Cardiac muscle cell (in vitro differentiated cells and primary cell): ENCODE results near the gene ZNF649. TPM values are rescaled to one million over a fixed set of nuclear protein-coding genes. Genes with fewer than 3 reads are reported as not detected.

ENCODE experiments used
- DNase-seq, 2 donors: peaks; one replicate each; pipeline versions ENCODE4 v3.0.0 to v3.0.0-alpha.2; 2010 to 2017; ENCODE audit warnings: low read depth in 1 of 2, low spot score in 1 of 2
- H3K27ac ChIP-seq: fragments of 200-600 bp; sonication (generic); 2 replicates; pipeline ENCODE4 v1.5.1; 2016
- H3K27me3 ChIP-seq: fragments of 200-600 bp; sonication (generic); 2 replicates; pipeline ENCODE4 v1.6.0; 2016; ENCODE audit warnings: control low read depth
- H3K36me3 ChIP-seq: fragments of 200-600 bp; sonication (generic); 2 replicates; pipeline ENCODE4 v1.5.1; 2016; ENCODE audit warnings: control low read depth
- H3K4me1 ChIP-seq: fragments of 200-600 bp; sonication (generic); 2 replicates; pipeline ENCODE4 v1.8.1; 2017; ENCODE audit warnings: low read depth, mild to moderate bottlenecking, mixed run types
- H3K4me3 ChIP-seq: fragments of 200-600 bp; sonication (generic); 2 replicates; pipeline ENCODE4 v1.5.1; 2016; ENCODE audit warnings: mild to moderate bottlenecking
- H3K9me3 ChIP-seq: fragments of 200-600 bp; sonication (generic); 2 replicates; pipeline ENCODE4 v1.5.1; 2017; ENCODE audit warnings: low read depth, mild to moderate bottlenecking, control low read depth
- polyA plus RNA-seq: library from polyadenylated mRNA; unstranded; fragments of >200 nt; fragmentation: Nextera tagmentation; extraction: Ambion mirVana; gene quantifications from 2 replicates; pipeline ENCODE4 v1.2.1, GENCODE V29; 2016
- total RNA-seq: library from RNA; depleted of rRNA; stranded (reverse); fragments of >200 nt; gene quantifications from 2 replicates; pipeline ENCODE4 v1.2.3, GENCODE V29; 2016
- TF ChIP-seq, protein P1 (sequence below): IDR thresholded peaks from 2 replicates; pipeline ENCODE4 v1.5.1; 2012; ENCODE audit warnings: low read depth, mild to moderate bottlenecking, low read length

ZNF649 gene
- total and polyA plus RNA-seq, 2 experiments from 2014 or later, result 17.4 to 26.3 TPM

DNA sequence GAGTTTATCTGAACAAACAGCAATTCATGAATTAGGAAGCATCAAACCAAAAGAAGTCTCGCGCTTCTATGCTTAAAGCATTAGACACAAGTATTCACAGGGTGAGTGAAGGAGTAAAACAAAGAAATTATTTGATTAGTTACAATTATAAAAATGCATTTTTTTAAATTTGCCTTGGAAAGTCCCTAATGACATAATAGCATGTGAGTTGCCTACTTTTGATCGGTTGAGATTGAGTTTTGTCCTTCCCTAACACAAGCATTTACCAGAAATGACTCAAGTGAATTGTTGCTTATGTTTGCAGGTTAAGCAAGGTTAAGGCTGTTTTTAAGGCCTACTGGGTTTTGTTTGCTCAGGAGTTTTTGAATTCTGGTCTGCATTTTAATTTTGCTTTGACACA, 389 bp upstream of the ZNF649 start:
- Histone ChIP-seq H3K36me3 (peaks cover under 1% of the 10 kb centered on the region), H3K4me1 (peaks cover 3% of the 10 kb centered on the region), H3K9me3 (no peaks in the 10 kb centered on the region), H3K4me3 (peak overlapping the region; percentile 86), H3K27ac (no peak overlapping the region), H3K27me3 (no peaks in the 10 kb centered on the region)
- TF ChIP-seq, protein P1, sequence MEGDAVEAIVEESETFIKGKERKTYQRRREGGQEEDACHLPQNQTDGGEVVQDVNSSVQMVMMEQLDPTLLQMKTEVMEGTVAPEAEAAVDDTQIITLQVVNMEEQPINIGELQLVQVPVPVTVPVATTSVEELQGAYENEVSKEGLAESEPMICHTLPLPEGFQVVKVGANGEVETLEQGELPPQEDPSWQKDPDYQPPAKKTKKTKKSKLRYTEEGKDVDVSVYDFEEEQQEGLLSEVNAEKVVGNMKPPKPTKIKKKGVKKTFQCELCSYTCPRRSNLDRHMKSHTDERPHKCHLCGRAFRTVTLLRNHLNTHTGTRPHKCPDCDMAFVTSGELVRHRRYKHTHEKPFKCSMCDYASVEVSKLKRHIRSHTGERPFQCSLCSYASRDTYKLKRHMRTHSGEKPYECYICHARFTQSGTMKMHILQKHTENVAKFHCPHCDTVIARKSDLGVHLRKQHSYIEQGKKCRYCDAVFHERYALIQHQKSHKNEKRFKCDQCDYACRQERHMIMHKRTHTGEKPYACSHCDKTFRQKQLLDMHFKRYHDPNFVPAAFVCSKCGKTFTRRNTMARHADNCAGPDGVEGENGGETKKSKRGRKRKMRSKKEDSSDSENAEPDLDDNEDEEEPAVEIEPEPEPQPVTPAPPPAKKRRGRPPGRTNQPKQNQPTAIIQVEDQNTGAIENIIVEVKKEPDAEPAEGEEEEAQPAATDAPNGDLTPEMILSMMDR, result no peak
- no peak for DNase-seq

GRCh38 chr19:51903192-51903591, 1.6 kb downstream of the ZNF649 start:
- H3K9me3 ChIP-seq, result peaks cover 4% of the 10 kb centered on the region
- H3K27ac ChIP-seq, result peak overlapping the region; percentile 93

DNA sequence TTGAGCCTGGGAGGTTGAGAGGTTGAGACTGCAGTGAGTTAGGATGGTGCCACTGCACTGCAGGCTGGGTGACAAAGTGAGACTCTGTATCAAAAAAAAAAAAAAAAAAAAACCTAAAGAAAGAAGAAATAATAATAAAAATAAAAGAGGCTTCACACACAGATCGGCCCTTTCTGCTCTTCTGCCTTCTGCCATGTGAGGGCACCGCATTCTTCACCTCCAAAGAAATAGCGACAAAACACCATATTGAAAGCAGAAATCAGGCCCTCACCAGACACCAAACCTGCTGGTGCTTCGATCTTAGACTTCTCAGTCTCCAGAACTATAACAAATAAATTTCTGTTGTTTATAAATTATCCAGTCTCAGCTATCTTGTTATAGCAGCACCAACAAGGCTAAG, 3.0 kb downstream of the ZNF649 start:
- TF ChIP-seq, protein P1, result no peak
- no peak for DNase-seq
- Histone ChIP-seq H3K27me3 (no peaks in the 10 kb centered on the region), H3K9me3 (peaks cover 4% of the 10 kb centered on the region), H3K27ac (no peak overlapping the region), H3K4me1 (peaks cover 3% of the 10 kb centered on the region), H3K4me3 (no peak overlapping the region), H3K36me3 (peaks cover 28% of the 10 kb centered on the region)

More at GRCh38 chr19:51903192-51903591, 1.6 kb downstream of the ZNF649 start:
- Histone ChIP-seq H3K36me3 (peaks cover 19% of the 10 kb centered on the region), H3K27me3 (no peaks in the 10 kb centered on the region), H3K4me1 (peaks cover 3% of the 10 kb centered on the region), H3K4me3 (peak overlapping the region; percentile 86)
- TF ChIP-seq, protein P1, result no peak
- DNase-seq, result no peak

DNA sequence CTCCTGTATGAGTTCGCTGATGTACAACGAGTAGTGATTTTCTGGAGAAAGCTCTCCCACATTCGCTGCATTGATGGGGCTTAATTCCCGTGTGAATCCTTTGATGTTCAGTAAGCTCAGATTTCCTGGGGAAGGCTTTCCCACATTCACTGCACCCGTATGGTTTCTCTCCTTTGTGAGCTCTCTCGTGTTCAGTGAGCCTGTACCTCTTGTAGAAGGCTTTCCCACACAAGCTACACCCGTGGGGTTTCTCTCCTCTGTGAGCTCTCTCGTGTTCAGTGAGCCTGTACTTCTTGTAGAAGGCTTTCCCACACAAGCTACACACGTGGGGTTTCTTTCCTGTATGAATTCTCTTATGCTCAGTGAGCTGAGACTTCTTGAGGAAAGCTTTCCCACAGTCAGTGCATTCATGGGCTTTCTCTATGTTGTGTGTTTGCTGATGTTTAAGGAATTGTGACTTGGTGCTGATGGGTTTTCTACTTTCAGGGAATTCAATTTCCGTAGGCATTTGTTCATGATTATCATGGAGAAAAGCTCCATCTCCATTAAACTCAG, 13.5 kb downstream of the ZNF649 start:
- H3K9me3 ChIP-seq, result peaks cover 11% of the 10 kb centered on the region
- peaks cover 4% of the 10 kb centered on the region for H3K4me1 ChIP-seq
- H3K36me3 ChIP-seq, result peaks cover 69% of the 10 kb centered on the region
- TF ChIP-seq, protein P1, result no peak
- no peak for DNase-seq
- H3K27ac ChIP-seq, result no peak overlapping the region
- no peaks in the 10 kb centered on the region for H3K27me3 ChIP-seq
- H3K4me3 ChIP-seq, result no peak overlapping the region

DNA sequence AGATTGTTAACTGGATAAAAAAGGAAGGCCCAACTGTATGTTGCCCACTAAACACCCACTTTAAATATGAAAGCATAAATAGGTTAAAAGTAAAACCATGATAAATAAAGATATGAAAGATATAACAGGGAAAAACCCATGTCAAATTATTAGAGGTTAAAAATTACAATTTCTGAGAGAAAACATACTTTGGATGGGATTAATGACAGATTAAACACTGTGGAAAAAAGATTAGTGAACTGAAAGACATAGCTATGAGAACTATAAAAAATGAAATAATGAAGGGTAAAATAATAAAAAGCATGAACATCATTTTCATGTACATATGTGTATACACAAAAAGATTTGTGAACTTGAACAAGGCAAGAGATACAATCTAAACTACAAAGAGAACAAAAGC, 14.9 kb downstream of the ZNF649 start:
- H3K4me1 ChIP-seq, result peaks cover 4% of the 10 kb centered on the region
- H3K27ac ChIP-seq, result no peak overlapping the region
- H3K9me3 ChIP-seq, result peaks cover 11% of the 10 kb centered on the region
- peaks cover 55% of the 10 kb centered on the region for H3K36me3 ChIP-seq
- no peak for DNase-seq
- H3K27me3 ChIP-seq, result no peaks in the 10 kb centered on the region
- no peak overlapping the region for H3K4me3 ChIP-seq
- TF ChIP-seq, protein P1, result no peak
